ENCODE measurements around the gene SPTLC2. TPM values are rescaled to one million over a fixed set of nuclear protein-coding genes. Genes with fewer than 3 reads are reported as not detected.

SPTLC2 gene
- total RNA-seq, 1 donor from 2014 or later, result 23.1 TPM

GRCh38 chr14:77511486-77512162, 104.8 kb downstream of the SPTLC2 start:
- Histone ChIP-seq H3K4me3 (no peak overlapping the region), H3K4me1 (no peaks in the 10 kb centered on the region), H3K36me3 (peaks cover 0 to 15% of the 10 kb centered on the region in 2 donors), H3K27me3 (no peaks in the 10 kb centered on the region), H3K27ac (no peak overlapping the region), H3K9me3 (no peaks in the 10 kb centered on the region)
- intact Hi-C loops (cut with DNase I), result no loop called here
- no peak for TF ChIP-seq CTCF (IDR thresholded peaks at IDR 0.05)
- no peak for TF ChIP-seq POLR2AphosphoS5 (IDR thresholded peaks at IDR 0.05; ENCODE audit: insufficient read depth in 1 of 2, low read depth in 1 of 2)
- no peak for TF ChIP-seq POLR2A (IDR thresholded peaks at IDR 0.05)
- peak in 1 of 2 donors; percentile 70 for DNase-seq (ENCODE audit: extremely low spot score in 2 of 2)

- H3K27ac ChIP-seq, result no peak overlapping the region
- H3K9me3 ChIP-seq, result no peaks in the 10 kb centered on the region
- H3K27me3 ChIP-seq, result no peaks in the 10 kb centered on the region
- H3K4me1 ChIP-seq, result no peaks in the 10 kb centered on the region
- intact Hi-C loops (cut with DNase I), result no loop called here
- H3K36me3 ChIP-seq, result peaks cover 0 to 14% of the 10 kb centered on the region in 2 donors
- H3K4me3 ChIP-seq, result no peak overlapping the region
- no peak for TF ChIP-seq POLR2AphosphoS5 (IDR thresholded peaks at IDR 0.05; ENCODE audit: insufficient read depth in 1 of 2, low read depth in 1 of 2)
- TF ChIP-seq CTCF (IDR thresholded peaks at IDR 0.05), result no peak
- no peak for TF ChIP-seq POLR2A (IDR thresholded peaks at IDR 0.05)
- peak in 1 of 2 donors; percentile 2 for DNase-seq (ENCODE audit: extremely low spot score in 2 of 2)
These were observed 107.1 kb downstream of the SPTLC2 start for GRCh38 chr14:77509366-77509765.

GRCh38 chr14:77508876-77509275, 107.6 kb downstream of the SPTLC2 start:
- TF ChIP-seq CTCF (IDR thresholded peaks at IDR 0.05), result no peak
- H3K36me3 ChIP-seq, result peaks cover 0 to 14% of the 10 kb centered on the region in 2 donors
- no peaks in the 10 kb centered on the region for H3K27me3 ChIP-seq
- no peak overlapping the region for H3K4me3 ChIP-seq
- H3K4me1 ChIP-seq, result no peaks in the 10 kb centered on the region
- intact Hi-C loops (cut with DNase I), result no loop called here
- H3K27ac ChIP-seq, result no peak overlapping the region
- DNase-seq (ENCODE audit: extremely low spot score in 2 of 2), result no peak
- H3K9me3 ChIP-seq, result no peaks in the 10 kb centered on the region

GRCh38 chr14:77508249-77508648, 108.2 kb downstream of the SPTLC2 start:
- H3K4me1 ChIP-seq, result no peaks in the 10 kb centered on the region
- no peak overlapping the region for H3K4me3 ChIP-seq
- no peaks in the 10 kb centered on the region for H3K9me3 ChIP-seq
- H3K27ac ChIP-seq, result no peak overlapping the region
- TF ChIP-seq POLR2AphosphoS5 (IDR thresholded peaks at IDR 0.05; ENCODE audit: insufficient read depth in 1 of 2, low read depth in 1 of 2), result no peak
- no peak for TF ChIP-seq POLR2A (IDR thresholded peaks at IDR 0.05)
- no peak for TF ChIP-seq CTCF (IDR thresholded peaks at IDR 0.05)
- intact Hi-C loops (cut with DNase I), result no loop called here
- no peaks in the 10 kb centered on the region for H3K27me3 ChIP-seq
- peaks cover 0 to 14% of the 10 kb centered on the region in 2 donors for H3K36me3 ChIP-seq
- DNase-seq (ENCODE audit: extremely low spot score in 2 of 2), result peak in 1 of 2 donors; percentile 6

- Histone ChIP-seq H3K4me3 (no peak overlapping the region), H3K27me3 (no peaks in the 10 kb centered on the region), H3K9me3 (no peaks in the 10 kb centered on the region), H3K4me1 (no peaks in the 10 kb centered on the region), H3K36me3 (peaks cover 0 to 14% of the 10 kb centered on the region in 2 donors), H3K27ac (no peak overlapping the region)
- intact Hi-C loops (cut with DNase I), result no loop called here
- peak in 1 of 2 donors; percentile 3 for DNase-seq (ENCODE audit: extremely low spot score in 2 of 2)
- TF ChIP-seq POLR2AphosphoS5 (IDR thresholded peaks at IDR 0.05; ENCODE audit: insufficient read depth in 1 of 2, low read depth in 1 of 2), result no peak
- TF ChIP-seq CTCF (IDR thresholded peaks at IDR 0.05), result no peak
These were observed 108.7 kb downstream of the SPTLC2 start for GRCh38 chr14:77507762-77508161.
